HG03045 (cell line): ENCODE data around the gene MYADML2.
"Not testable (repeated sequence)": the region's sequence is repeated elsewhere in the genome, so short reads cannot be mapped to it uniquely, and the experiment has no call there.

ENCODE experiments used
- ATAC-seq: cut with Tn5 transposase; IDR thresholded peaks from one replicate; pipeline ENCODE4 v1.9.1; 2021; ENCODE audit warnings: mild to moderate bottlenecking, moderate library complexity; ENCODE audit not compliant: unreplicated experiment

Gene MYADML2, protein sequence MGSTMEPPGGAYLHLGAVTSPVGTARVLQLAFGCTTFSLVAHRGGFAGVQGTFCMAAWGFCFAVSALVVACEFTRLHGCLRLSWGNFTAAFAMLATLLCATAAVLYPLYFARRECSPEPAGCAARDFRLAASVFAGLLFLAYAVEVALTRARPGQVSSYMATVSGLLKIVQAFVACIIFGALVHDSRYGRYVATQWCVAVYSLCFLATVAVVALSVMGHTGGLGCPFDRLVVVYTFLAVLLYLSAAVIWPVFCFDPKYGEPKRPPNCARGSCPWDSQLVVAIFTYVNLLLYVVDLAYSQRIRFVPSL

GRCh38 chr17:81947189-81947588 is at the start of gene MYADML2:
MYADML2 (minus strand) TSS chr17:81947233; CDS start chr17:81941741, 5,492 bp downstream.
- no peak for ATAC-seq

GRCh38 chr17:81996232-81996756 is 49.3 kb upstream of the MYADML2 start:
- no peak for ATAC-seq

DNA sequence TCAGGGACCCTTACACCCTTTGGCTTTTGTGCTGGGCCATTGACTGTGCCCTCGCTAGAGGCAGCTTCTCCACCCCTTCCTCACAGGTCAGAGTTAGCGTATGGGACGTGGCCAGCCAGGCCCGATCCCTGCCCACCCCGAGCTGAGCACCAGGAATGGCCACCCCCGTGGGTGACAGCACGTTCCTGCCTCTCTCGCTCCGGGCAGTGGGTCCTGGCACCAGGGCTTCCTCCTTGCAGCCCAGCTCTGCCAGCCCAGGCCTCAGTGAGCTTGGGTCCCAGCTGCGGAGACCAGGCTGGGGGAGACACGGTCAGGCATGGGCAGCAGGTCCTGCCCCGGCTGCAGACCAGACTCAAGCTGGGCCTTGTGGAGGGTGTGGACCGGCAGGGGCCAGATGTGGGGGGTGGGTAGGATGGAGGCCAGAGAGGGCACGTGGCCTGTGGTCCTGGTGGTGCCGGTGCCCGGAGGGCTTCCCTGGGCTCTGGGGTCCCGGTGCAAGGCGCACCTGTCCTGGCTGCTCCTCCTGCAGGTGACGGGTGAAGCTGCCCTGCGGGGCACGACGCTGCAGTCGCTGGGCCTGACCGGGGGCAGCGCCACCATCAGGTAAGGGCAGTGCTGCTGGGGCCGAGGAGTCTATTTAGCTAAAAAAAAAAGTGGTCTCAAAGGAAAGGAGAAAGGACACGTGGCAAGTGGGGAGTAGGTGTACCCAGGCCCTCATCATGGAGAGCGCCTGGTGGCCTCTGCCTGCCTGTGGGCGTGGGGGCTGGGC is 48.6 kb upstream of the MYADML2 start:
- ATAC-seq: no peak

GRCh38 chr17:81994593-81995462 is 47.8 kb upstream of the MYADML2 start:
- no peak for ATAC-seq

DNA sequence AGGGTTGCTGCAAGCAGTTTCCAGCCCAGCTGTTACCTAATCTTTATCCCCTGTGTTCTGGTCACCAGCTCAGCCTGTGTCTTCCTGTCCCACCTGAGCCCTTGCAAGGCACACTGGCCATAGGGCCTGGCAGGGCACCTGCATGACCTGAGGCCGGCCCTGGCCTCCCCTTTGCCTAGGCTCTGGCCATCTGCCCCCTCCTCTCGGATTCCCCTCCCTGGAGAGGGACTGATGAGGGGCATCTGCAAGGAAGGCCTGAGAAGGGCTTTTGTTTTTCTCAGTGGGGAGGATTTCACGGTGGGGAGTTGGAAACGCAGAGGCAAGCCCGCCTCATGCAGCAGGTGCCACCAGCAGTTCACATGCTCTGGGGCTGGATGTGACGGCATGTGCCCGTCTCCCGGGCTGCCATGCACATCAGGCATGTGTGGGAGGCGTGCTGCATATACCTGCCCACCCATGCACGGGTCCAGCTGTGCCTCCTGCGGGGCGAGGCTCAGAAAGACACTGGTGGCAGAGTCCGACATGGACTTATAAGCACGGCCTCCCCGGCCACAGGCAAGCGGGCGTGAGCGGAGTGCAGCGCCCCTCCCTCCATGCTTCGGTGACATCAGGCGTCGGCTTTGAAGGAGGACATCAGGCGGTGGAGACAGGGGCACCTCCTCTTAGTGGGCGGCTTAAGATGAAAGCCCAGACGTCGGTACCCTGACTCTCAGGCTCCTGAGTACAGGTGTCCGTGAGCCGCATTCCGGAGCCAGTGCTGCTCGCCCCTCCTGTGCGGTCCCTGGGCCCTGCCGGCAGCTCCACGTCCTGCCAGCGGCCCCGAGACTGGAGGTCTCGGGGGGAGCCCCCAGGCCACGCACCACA is 46.9 kb upstream of the MYADML2 start:
- ATAC-seq: no peak

DNA sequence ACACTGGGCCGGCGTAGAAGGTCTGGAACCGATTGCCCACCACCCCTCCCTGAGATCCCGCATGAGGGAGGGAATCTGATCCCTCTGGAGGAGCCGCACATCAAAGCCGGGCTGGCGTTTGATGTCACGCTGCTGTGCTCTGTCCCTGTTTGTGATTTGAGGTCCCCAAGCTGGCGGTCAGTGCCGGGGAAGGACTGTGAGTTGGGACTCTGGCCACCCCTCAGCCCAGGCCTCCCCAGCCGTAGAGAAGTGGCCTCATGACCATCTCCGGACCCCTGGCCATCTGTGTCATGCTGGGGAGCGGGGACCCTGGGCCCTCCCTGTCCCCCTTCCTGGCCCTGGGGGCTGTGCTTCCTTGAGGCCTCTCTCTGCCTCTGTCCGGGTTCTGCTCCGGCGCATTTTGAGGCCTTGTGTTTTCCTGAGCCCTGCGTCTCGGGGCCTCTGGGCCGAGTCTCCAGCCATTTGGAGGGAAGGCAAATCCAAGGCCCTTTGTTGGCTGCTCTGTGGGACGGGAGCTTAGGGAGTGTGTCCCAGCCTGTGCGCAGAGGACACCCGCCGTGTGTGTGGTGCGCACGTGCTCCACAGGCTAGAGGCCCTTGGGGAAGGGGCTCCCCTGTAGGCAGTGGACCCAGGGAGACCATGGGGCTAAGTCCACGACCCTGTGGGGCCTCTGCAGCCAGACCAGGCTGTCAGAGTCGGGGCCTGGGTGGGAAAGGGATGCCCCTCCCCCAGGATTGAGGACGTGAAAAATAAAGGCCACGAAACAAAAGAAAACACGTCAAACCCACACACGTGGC is 45.5 kb upstream of the MYADML2 start:
- no peak for ATAC-seq

GRCh38 chr17:81991684-81992305 is 44.8 kb upstream of the MYADML2 start:
- ATAC-seq: no peak

- no peak for ATAC-seq
These were observed 44.0 kb upstream of the MYADML2 start for GRCh38 chr17:81990836-81991683.

DNA sequence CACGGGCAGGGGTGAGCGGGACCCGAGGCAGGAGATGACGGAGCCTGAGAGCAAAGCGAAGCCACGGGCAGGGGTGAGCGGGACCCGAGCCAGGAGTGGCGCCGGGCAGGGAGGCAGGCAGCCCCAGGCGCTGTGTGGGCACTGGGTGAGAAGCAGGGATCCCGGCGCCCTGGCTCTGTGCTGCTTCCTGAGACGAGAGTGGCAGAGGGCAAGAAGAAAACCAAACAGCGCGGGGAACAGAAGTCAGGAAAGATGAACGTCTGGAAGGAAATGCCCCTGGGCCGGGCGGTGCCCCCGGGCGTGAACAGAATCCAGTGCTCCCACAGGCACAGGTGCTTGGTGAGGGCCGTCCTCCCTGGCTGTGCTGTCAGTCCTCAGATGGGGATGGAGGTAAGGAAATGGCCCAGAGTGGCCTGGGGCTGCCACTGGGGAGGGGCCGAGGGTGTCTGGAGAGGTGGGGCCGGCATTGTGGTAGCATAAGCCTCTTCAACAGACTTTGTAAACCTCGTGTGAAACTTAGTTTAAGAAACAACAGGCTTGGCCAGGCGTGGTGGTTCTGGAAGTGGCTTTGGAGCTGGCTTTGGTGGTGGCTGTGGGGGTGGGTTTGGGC is 40.2 kb upstream of the MYADML2 start:
- ATAC-seq: no peak

GRCh38 chr17:81986606-81987005 is 39.6 kb upstream of the MYADML2 start:
- ATAC-seq: no peak

- ATAC-seq: no peak
These were observed 37.9 kb upstream of the MYADML2 start for GRCh38 chr17:81984773-81985410.

DNA sequence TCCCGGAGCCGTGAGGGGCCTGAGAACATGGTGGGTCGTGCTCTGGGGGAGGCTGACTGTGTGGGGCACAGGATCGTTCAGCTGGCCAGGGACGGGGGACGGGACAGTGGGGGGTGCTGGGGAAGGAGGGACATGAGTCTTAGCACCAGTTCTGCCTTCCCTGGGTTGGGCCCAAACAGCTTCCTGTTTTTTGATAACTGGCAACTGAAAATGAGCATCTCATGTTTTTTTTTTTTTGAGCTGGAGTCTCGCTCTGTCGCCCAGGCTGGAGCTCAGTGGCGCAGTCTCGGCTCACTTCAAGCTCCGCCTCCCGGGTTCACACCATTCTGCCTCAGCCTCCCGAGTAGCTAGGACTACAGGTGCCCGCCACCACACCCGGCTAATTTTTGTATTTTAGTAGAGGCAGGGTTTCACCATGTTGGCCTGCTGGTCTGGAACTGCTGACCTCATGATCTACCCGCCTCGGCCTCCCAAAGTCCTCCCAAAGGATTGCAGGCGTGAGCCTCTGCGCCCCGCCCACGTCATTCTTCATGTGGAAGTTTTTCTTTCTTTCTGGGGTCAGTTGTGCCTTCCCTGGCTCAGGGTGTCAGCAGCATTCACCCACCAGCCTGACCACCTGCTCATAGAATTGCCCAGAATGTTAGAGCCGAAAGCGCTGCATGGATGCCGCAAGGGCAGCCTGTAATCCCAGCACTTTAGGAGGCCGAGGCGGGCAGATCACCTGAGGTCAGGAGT is 36.8 kb upstream of the MYADML2 start:
- ATAC-seq: no peak

GRCh38 chr17:81983011-81983638 is 36.1 kb upstream of the MYADML2 start:
- ATAC-seq: no peak

- not testable (repeated sequence) for ATAC-seq
These were observed 34.5 kb upstream of the MYADML2 start for GRCh38 chr17:81981511-81981910.

- no peak for ATAC-seq
These were observed 33.8 kb upstream of the MYADML2 start for GRCh38 chr17:81980707-81981343.
